Activated naive CD4-positive, alpha-beta T cell treated with anti-CD3 and anti-CD28 coated beads, Interleukin-2, amount 50 U/mL, for 24 hours (primary cell): ENCODE results near the gene CDH13.

Source experiments
- H3K27ac Mint-ChIP-seq: one replicate; pipeline ENCODE4 v1.8.0; 2021; ENCODE audit warnings: mild to moderate bottlenecking, mixed read lengths
- H3K27me3 Mint-ChIP-seq: one replicate; pipeline ENCODE4 v1.8.0; 2021; ENCODE audit warnings: mixed read lengths
- H3K36me3 Mint-ChIP-seq: one replicate; pipeline ENCODE4 v1.8.0; 2021; ENCODE audit warnings: mixed read lengths
- H3K4me1 Mint-ChIP-seq: one replicate; pipeline ENCODE4 v1.8.0; 2021; ENCODE audit warnings: mixed read lengths
- H3K4me3 Mint-ChIP-seq: one replicate; pipeline ENCODE4 v1.8.0; 2021; ENCODE audit warnings: mild to moderate bottlenecking, mixed read lengths
- H3K9me3 Mint-ChIP-seq: one replicate; pipeline ENCODE4 v1.8.0; 2021; ENCODE audit warnings: mixed read lengths

The CDH13 gene

DNA sequence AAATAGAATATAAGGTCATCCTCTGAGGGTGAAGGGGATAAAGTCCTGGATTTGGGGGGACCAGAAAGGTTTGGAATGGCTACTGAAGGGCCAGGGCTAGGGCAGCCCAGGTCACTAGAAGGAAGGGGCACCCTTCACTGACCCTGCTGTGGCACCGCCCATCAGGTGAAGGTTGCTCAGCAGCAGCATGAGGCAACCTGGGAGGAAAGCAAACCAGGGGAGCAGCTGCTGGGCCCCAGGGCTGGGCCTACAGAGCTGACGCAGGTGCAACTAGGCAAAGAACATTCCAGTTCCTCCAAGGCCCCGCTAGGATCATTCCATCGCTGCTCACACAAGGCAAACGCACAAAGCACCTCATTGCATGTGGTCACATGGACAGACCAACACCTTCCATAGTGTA is 1177.6 kb downstream of the CDH13 start:
- H3K27me3 Mint-ChIP-seq, result peaks cover 2% of the 10 kb centered on the region
- no peaks in the 10 kb centered on the region for H3K9me3 Mint-ChIP-seq
- no peak overlapping the region for H3K27ac Mint-ChIP-seq
- H3K36me3 Mint-ChIP-seq, result peaks cover 11% of the 10 kb centered on the region
- H3K4me3 Mint-ChIP-seq, result no peak overlapping the region
- peaks cover 24% of the 10 kb centered on the region for H3K4me1 Mint-ChIP-seq

DNA sequence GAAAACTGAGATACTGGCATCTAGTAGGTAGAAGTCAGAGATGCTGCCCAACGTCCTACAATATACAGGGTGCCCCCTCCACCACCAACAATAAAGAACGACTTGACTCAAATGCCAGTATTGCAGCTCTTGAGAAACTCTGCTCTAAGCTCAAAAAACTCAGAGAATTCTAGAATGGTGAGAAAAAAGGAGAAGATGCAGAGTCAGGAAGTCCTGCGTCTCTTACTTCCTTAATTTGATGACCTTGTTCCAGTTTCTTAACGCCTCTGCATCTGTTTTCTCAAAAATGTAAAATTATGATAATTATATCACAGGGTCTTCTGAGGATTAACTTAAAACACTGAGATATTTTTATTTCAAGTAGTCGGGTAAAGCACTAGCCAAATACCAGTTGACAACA is 1179.3 kb downstream of the CDH13 start:
- peaks cover 11% of the 10 kb centered on the region for H3K36me3 Mint-ChIP-seq
- H3K27ac Mint-ChIP-seq, result no peak overlapping the region
- H3K4me3 Mint-ChIP-seq, result no peak overlapping the region

DNA sequence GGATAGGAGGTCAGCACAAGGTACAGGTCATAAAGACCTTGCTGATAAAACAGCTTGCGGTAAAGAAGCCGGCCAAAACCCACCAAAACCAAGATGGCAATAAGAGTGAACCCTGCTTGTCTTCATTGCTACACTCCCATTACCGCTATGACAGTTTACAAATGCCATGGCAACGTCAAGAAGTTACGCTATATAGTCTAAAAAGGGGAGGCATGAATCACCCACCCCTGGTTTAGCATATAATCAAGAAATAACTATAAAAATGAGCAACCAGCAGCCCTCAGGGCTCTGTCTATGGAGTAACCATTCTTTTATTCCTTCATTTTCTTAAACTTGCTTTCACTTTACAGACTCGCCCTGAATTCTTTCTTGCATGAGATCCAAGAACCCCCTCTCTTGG is 1180.0 kb downstream of the CDH13 start:
- Mint-ChIP-seq H3K27ac (peak overlapping the region; percentile 5), H3K4me1 (peaks cover 41% of the 10 kb centered on the region), H3K27me3 (no peaks in the 10 kb centered on the region), H3K36me3 (peaks cover 11% of the 10 kb centered on the region), H3K9me3 (no peaks in the 10 kb centered on the region), H3K4me3 (peak overlapping the region; percentile 28)

More for the DNA sequence above, 1179.3 kb downstream of the CDH13 start:
- no peaks in the 10 kb centered on the region for H3K27me3 Mint-ChIP-seq
- no peaks in the 10 kb centered on the region for H3K9me3 Mint-ChIP-seq
- peaks cover 36% of the 10 kb centered on the region for H3K4me1 Mint-ChIP-seq

DNA sequence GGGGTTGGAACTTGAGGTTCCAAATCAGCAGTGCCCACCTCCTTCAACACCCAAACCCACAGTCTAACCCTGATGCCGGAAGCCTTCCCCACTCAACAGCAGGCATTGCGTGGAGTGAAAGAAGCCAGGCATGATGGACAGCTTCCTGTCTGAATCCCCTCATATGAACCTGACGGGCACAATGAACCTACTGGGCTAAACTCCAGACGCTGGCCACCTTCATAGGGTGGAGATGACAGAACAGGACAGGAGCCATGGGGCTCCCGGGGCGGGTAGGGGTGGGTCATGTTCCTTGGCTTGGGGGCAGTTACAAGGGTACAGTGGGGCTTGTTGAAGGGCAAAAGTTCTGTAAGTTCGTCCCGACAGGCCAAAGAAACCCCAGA is 1180.5 kb downstream of the CDH13 start:
- peak overlapping the region; percentile 97 for H3K4me3 Mint-ChIP-seq
- H3K27me3 Mint-ChIP-seq, result no peaks in the 10 kb centered on the region
- H3K9me3 Mint-ChIP-seq, result no peaks in the 10 kb centered on the region
- H3K36me3 Mint-ChIP-seq, result peaks cover 11% of the 10 kb centered on the region
- H3K27ac Mint-ChIP-seq, result peak overlapping the region; percentile 5
- peaks cover 43% of the 10 kb centered on the region for H3K4me1 Mint-ChIP-seq

DNA sequence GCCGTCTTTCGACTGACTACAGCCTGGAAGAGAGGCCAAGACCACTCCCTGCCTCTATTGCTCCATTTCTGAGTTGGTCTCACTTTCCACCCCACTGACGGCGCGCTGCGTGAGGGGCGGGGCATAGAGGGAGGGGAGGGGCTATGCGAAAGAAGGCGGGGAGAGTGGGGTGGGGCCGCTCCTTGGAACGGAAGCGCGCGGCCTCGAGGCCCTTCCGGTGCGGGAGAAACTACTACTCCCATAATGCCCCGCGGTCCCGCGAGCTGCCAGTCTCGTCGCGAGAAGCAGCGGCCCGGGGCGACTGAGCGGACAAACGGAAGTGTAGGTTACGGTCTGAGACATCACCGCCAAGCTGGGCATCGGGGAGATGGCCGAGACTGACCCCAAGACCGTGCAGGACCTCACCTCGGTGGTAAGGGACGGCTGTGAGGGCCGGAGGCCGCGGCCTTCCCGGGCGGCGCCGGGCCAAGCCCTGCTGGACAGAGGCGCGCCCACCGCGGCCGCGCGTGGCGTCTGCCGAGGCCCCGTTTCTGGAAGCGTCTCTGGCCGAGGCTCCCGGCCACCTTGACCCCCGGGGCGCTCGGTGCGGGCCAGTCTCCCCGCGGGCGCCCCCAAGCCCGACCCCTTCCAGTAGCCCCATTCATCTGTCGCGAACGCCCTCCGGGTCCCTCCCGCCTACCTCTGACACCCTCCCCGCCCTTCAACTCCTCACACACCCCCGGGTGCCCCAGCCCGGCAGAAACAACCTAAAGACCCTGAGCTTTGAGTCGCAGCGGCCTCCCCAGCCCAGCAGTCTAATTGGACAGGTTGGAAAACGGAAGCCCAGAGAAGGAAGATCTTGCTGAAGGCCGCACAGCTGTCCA is 1181.2 kb downstream of the CDH13 start, which contains the start of gene HSBP1:
HSBP1 (plus strand) TSS at position 269 of the 863 bp plus-strand sequence; CDS start at position 368, 99 bp downstream.
- H3K36me3 Mint-ChIP-seq, result peaks cover 13% of the 10 kb centered on the region
- no peaks in the 10 kb centered on the region for H3K27me3 Mint-ChIP-seq
- H3K4me3 Mint-ChIP-seq, result peak within 1 kb of the TSS; percentile 97
- H3K9me3 Mint-ChIP-seq, result no peaks in the 10 kb centered on the region
- H3K4me1 Mint-ChIP-seq, result peaks cover 43% of the 10 kb centered on the region
- peak within 1 kb of the TSS; percentile 96 for H3K27ac Mint-ChIP-seq

DNA sequence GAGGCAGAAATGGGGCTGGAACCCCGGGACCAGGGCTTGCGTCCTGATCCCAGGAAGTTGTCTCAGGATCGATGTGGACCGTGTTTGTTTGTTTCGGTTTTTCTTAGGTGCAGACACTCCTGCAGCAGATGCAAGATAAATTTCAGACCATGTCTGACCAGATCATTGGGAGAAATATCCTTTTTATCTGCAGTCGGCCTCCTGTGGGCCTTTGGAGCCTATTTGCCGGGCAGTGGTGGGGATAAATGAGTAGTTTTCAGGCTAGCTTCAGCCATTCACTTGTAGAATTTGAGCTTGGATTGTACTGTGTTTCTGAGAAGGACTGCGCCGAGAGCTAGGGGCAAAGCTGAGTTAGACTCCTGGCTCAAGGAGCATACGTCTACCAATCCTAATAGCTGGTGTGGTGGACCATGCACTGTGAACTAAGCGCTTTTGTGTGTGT is 1181.8 kb downstream of the CDH13 start:
- Mint-ChIP-seq H3K36me3 (peaks cover 13% of the 10 kb centered on the region), H3K27ac (peak overlapping the region; percentile 88), H3K27me3 (no peaks in the 10 kb centered on the region), H3K9me3 (no peaks in the 10 kb centered on the region), H3K4me1 (peaks cover 43% of the 10 kb centered on the region), H3K4me3 (peak overlapping the region; percentile 97)

DNA sequence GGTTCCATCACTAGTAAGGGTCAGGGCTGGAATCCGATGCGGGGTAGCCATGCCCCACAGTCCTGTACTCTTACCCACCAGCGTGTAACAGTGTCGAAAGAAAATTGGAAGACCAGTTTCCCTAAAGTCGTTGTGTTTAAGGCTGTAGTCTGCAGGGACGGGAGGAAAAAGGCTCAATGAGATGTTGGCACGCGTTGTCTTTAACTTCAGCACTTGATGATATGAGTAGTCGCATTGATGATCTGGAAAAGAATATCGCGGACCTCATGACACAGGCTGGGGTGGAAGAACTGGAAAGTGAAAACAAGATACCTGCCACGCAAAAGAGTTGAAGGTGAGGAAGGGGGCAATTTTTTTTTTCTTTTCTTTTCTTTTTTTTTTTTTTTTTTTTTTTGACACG is 1182.3 kb downstream of the CDH13 start:
- Mint-ChIP-seq H3K4me3 (peak overlapping the region; percentile 97), H3K4me1 (peaks cover 43% of the 10 kb centered on the region), H3K9me3 (no peaks in the 10 kb centered on the region), H3K36me3 (peaks cover 13% of the 10 kb centered on the region), H3K27me3 (no peaks in the 10 kb centered on the region), H3K27ac (peak overlapping the region; percentile 88)

DNA sequence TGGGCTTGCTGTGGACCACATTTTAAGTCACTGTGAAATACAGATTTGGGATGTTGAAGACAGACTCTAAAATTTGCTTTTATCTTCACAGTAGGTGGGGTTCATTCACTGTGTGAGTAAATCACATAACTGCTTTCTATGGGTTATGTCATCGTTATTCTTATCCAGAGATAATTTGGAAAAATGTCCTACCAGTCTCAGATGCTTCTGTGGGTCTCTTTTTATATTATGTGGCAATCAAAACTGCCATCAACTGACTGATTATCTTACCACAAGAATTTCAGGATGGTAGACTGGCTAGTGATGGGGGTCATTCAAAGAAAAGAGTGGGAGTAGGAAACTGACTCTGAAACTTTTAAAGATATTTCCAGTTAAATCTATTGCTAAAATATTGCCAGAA is 1184.1 kb downstream of the CDH13 start:
- Mint-ChIP-seq H3K4me3 (peak overlapping the region; percentile 19), H3K9me3 (no peaks in the 10 kb centered on the region), H3K27me3 (no peaks in the 10 kb centered on the region), H3K4me1 (peaks cover 43% of the 10 kb centered on the region), H3K27ac (peak overlapping the region; percentile 23), H3K36me3 (peaks cover 13% of the 10 kb centered on the region)

DNA sequence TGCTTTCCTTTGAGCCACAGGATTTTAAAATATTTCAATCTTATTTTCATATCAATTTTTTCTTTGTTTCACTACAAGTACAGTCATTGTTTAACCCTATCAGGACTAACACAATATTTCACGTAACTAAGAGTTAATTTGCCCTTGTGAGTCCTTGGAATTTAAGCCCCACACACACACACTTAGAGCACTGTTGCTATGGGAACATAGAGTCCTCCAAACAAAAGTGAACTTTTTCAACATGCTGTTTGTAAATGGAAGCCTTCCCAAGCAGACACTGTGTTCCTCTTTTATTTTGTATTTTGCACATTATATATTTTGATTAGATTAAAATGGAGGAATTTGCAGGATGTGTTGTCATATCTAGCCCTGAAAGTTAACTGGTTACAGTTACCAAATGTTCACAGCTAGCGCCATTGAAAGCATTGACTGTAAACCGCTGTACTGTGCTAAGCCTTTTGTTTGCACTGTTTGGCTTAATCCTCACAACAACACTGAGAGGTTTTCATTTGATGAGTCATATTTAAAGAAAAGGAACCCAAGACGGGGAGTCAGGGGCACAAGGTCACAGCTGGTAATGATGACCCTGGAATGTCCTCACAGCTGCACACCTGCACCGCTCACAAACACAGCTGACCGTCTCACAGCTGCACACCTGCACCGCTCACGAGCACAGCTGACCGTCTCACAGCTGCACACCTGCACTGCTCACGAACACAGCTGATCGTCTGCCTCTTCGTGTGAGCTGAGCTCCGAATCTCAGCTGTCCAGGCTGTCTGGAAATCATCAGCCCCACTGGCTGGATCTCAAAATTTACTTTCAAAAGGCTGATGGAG is 1187.3 kb downstream of the CDH13 start:
- Mint-ChIP-seq H3K4me3 (no peak overlapping the region), H3K4me1 (peaks cover 22% of the 10 kb centered on the region), H3K27me3 (no peaks in the 10 kb centered on the region), H3K9me3 (no peaks in the 10 kb centered on the region), H3K27ac (no peak overlapping the region), H3K36me3 (peaks cover 3% of the 10 kb centered on the region)

DNA sequence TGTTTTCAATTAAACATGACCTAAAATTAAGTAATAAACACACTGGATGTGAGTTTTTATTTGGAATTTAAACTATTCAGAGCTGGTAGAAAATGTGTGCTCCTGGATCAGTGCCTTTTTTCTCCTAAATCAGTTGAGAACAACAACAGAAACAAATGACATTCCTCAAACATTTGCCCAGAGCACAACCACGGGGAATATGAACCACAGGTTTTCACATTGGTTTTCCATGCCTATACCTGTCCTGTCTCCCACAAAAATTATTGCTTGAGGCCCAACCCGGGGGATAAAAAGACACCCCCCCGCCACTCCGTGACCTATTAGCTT is 1187.9 kb downstream of the CDH13 start:
- Mint-ChIP-seq H3K4me3 (no peak overlapping the region), H3K27me3 (no peaks in the 10 kb centered on the region), H3K4me1 (peaks cover 19% of the 10 kb centered on the region), H3K9me3 (no peaks in the 10 kb centered on the region), H3K27ac (no peak overlapping the region), H3K36me3 (peaks cover 1% of the 10 kb centered on the region)

DNA sequence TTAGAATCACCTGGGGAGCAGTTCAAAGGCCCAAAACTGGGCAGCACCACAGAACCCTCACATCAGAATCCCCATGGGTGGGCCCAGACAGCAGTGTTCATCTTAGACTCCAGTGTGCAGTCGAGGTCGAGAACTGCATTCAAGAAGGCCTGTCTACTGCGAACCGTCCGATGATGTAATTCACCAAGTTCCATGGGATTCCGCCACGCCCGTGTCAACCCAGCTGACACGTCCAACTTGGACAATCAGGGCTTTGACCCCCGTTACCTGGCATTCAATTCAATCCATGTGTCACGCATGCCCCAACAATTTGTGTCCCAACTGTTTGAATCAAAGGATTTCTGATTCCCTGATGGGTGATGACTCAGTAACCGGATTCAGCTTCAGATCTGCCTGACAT is 1190.3 kb downstream of the CDH13 start:
- Mint-ChIP-seq H3K9me3 (no peaks in the 10 kb centered on the region), H3K27ac (no peak overlapping the region), H3K4me1 (no peaks in the 10 kb centered on the region), H3K36me3 (peaks cover 1% of the 10 kb centered on the region), H3K27me3 (no peaks in the 10 kb centered on the region), H3K4me3 (no peak overlapping the region)

DNA sequence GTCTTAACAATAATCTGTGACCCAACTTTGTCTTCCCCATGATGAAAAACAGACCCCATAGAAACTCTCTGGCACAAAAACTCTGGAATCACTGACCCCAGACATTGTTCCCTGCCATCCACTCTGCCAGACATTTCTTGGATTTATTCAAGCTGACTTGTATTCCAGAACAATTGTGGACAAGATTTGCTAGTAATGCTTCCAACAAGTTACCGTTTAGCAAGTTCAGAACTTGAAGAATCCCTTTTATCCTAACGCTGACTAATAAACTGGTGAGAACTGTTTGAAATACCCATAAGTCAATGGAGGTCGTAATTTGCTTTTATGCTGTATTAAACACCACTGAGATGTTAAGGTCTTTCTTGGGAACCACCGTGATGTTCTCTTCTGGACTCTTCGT is 1191.5 kb downstream of the CDH13 start:
- no peaks in the 10 kb centered on the region for H3K4me1 Mint-ChIP-seq
- no peaks in the 10 kb centered on the region for H3K36me3 Mint-ChIP-seq
- H3K4me3 Mint-ChIP-seq, result no peak overlapping the region
- no peaks in the 10 kb centered on the region for H3K27me3 Mint-ChIP-seq
- H3K27ac Mint-ChIP-seq, result no peak overlapping the region
- no peaks in the 10 kb centered on the region for H3K9me3 Mint-ChIP-seq

DNA sequence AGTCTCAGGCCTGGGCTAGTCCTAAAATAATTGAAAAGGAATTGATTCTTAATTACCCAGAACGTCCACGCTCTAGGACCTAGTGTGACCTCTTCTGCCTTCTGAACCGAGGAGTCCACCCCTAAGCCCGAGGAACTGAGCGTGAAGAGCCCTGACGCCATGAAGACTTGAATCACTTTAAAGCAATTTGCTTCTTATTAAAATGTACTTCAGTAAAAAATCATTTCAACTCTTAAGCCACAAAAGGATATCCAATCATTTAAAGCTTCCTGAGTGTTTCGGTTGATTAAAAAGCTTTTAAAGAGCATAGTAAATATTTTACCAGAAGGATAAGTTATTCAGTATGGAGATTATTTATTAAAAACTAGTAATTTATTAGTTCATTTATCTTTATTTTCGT is 1192.6 kb downstream of the CDH13 start:
- no peaks in the 10 kb centered on the region for H3K9me3 Mint-ChIP-seq
- no peak overlapping the region for H3K27ac Mint-ChIP-seq
- no peaks in the 10 kb centered on the region for H3K27me3 Mint-ChIP-seq
- H3K4me3 Mint-ChIP-seq, result no peak overlapping the region
- H3K36me3 Mint-ChIP-seq, result no peaks in the 10 kb centered on the region
- H3K4me1 Mint-ChIP-seq, result no peaks in the 10 kb centered on the region

DNA sequence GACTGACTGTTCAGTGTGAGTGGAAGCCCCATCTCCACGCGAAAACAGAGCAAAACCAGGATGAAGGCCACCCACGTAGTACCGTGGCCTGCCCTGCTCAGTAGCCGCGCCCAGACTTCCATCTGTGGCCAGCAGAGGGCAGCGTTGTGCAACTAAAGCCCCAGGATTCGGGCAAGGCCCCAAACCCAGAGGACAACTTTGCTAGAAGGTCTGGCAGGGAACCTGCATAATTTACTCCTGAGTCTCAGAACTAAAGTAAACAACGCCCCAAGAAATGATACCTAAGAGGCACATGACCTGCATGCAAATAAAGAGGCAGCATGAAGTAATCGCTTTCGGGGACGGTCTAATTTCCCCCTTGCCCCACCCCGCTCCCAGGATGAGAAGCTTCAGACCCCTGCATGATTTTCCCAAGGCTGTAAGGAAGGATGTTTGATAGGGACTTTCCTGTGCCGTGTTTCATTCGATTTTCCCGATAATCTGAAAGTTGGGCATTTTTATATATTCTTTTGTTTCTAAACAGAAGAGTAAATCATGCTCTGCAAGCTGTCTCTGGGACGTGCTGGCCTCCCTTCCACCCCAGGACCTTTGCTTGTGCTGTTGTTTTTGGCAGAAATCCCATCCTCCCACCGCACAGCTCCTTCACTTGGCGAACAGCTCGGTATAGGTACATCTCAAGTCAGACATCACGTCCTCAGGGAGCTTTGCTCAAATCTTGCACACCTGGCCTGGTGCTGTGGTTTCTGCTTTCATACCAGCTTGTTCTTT is 1199.6 kb downstream of the CDH13 start:
- no peaks in the 10 kb centered on the region for H3K9me3 Mint-ChIP-seq
- no peak overlapping the region for H3K4me3 Mint-ChIP-seq
- peaks cover 4% of the 10 kb centered on the region for H3K4me1 Mint-ChIP-seq
- H3K27ac Mint-ChIP-seq, result no peak overlapping the region
- H3K36me3 Mint-ChIP-seq, result no peaks in the 10 kb centered on the region
- no peaks in the 10 kb centered on the region for H3K27me3 Mint-ChIP-seq

DNA sequence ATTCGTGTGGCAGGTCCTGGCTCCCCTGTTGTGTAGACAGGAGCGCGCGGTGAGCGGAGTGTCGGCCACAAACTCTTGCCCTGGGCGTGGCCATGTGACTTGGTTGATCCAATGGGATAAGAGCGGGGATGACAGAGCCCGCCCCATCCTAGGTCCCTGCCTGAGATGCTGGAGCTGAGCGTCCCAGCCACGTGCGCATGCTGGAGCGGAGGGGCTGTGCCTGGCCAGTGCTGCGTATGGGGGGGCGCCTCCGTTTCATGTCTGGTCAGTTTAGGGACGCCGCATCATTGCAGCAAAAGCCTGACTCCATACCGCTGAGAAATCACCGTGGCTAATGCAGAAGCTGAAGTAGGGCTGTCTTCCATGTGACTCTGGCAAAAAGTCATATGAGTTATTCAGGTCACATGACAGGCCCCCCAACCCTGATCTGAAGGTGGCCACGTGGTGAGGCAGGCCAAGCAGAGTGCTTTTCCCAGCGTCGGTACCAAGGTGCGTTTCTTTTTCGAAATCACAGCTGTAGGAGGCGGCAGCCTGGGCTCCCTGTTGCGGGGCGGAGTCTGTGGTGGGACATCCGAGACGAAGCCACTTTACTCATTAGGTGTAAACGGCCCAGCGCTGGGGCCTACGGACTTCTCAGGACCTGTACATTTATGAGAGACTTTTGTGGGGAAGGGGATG is 1203.5 kb downstream of the CDH13 start:
- Mint-ChIP-seq H3K9me3 (no peaks in the 10 kb centered on the region), H3K4me1 (peaks cover 6% of the 10 kb centered on the region), H3K4me3 (no peak overlapping the region), H3K27me3 (no peaks in the 10 kb centered on the region), H3K36me3 (no peaks in the 10 kb centered on the region), H3K27ac (no peak overlapping the region)
